ENCODE measurements around the gene TSHZ2.

DNA sequence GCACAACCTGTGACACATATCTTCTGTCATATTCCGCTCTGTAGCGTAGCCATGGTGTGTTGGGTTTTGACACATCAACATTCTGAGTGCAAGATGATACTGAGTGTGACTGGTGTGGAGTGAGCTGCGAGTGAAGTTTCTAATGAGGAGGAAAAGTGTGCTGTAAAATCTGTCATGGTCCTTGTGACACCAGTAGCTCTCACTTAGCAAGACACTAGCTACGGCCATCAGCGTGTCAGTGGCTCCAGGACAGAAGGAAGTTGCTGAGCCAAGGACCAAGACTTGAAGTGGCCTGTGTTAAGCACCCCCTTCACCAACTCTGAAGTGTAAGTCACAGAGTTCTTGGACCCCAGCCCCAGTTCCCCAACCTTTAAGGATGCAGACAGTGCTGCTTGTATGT is 72.1 kb downstream of the TSHZ2 start:
- TF ChIP-seq CTCF (IDR thresholded peaks at IDR 0.05) (no peak), POLR2A (IDR thresholded peaks at IDR 0.05) (no peak)

Measured in heart left ventricle (tissue), 13 donors.